HepG2 (cell line): ENCODE results near the gene GBE1. TPM values are rescaled to one million over a fixed set of nuclear protein-coding genes. Genes with fewer than 3 reads are reported as not detected.

ENCODE experiments used
- ARID4A ChIP-seq: sonication (generic); formaldehyde crosslinking; IDR thresholded peaks from 2 replicates; pipeline ENCODE4 v1.5.0; 2020; ENCODE audit warnings: mild to moderate bottlenecking, missing genetic modification reagents, borderline replicate concordance
- MIXL1 ChIP-seq: IDR thresholded peaks from 2 replicates; pipeline ENCODE4 v1.6.1; 2016
- MTF1 ChIP-seq: sonication (generic); formaldehyde crosslinking; IDR thresholded peaks from 2 replicates; pipeline ENCODE4 v1.5.0; 2020; ENCODE audit warnings: missing genetic modification reagents
- NFAT5 ChIP-seq: sonication (generic); formaldehyde crosslinking; IDR thresholded peaks from 2 replicates; pipeline ENCODE4 v1.4.0; 2020; ENCODE audit warnings: missing genetic modification reagents
- NFYB ChIP-seq: sonication (generic); formaldehyde crosslinking; IDR thresholded peaks from 2 replicates; pipeline ENCODE4 v1.4.0; 2020; ENCODE audit warnings: missing genetic modification reagents
- TOPORS ChIP-seq: sonication (generic); formaldehyde crosslinking; IDR thresholded peaks from 2 replicates; pipeline ENCODE4 v1.8.0; 2023; ENCODE audit warnings: mild to moderate bottlenecking, missing genetic modification reagents
- ZBTB34 ChIP-seq: sonication (generic); formaldehyde crosslinking; IDR thresholded peaks from 2 replicates; pipeline ENCODE4 v1.8.0; 2022; ENCODE audit warnings: mild to moderate bottlenecking, missing genetic modification reagents
- ZFP91 ChIP-seq: sonication (generic); formaldehyde crosslinking; IDR thresholded peaks from 2 replicates; pipeline ENCODE4 v1.9.0; 2022; ENCODE audit warnings: missing genetic modification reagents, mild to moderate bottlenecking, borderline replicate concordance
- ZNF547 ChIP-seq: sonication (generic); formaldehyde crosslinking; IDR thresholded peaks from 2 replicates; pipeline ENCODE4 v1.5.1; 2020; ENCODE audit warnings: mild to moderate bottlenecking, missing genetic modification reagents
- ZNF644 ChIP-seq: IDR thresholded peaks from 2 replicates; pipeline ENCODE4 v1.6.1; 2016; ENCODE audit warnings: low read depth
- ZNF672 ChIP-seq: sonication (generic); formaldehyde crosslinking; IDR thresholded peaks from 2 replicates; pipeline ENCODE4 v1.8.1; 2022; ENCODE audit warnings: missing genetic modification reagents
- ZNF713 ChIP-seq: sonication (generic); formaldehyde crosslinking; IDR thresholded peaks from 2 replicates; pipeline ENCODE4 v1.4.0; 2020; ENCODE audit warnings: mild to moderate bottlenecking, missing genetic modification reagents
- ZNF772 ChIP-seq: sonication (generic); formaldehyde crosslinking; IDR thresholded peaks from 2 replicates; pipeline ENCODE4 v1.5.0; 2020; ENCODE audit warnings: mild to moderate bottlenecking, missing genetic modification reagents
- ZSCAN31 ChIP-seq: sonication (generic); formaldehyde crosslinking; IDR thresholded peaks from 2 replicates; pipeline ENCODE4 v1.5.0; 2020; ENCODE audit warnings: low read depth, mild to moderate bottlenecking, missing genetic modification reagents
- polyA plus RNA-seq, 8 experiments: library from polyadenylated mRNA; depleted of rRNA in 3 of 8; stranded (reverse) in 7 of 8; unstranded in 1 of 8; fragments of >200 nt; fragmentation: Illumina TruSeq in 4 of 8; extraction: Trizol in 4 of 8; gene quantifications; 2 replicates each; pipeline versions ENCODE4 v1.2.1 to v1.2.3, GENCODE V29; 2011 to 2016; ENCODE audit warnings: low read depth in 4 of 8, missing spikeins in 1 of 8, mixed read lengths in 1 of 8; ENCODE audit not compliant: insufficient read depth in 1 of 8
- total RNA-seq, 5 experiments: library from RNA; depleted of rRNA; stranded (reverse); fragments of >200 nt; fragmentation: Illumina TruSeq; extraction: Trizol; gene quantifications; 2 replicates each; pipeline ENCODE4 v1.2.3, GENCODE V29; 2016; ENCODE audit warnings: low read depth in 1 of 5

Gene GBE1
- total and polyA plus RNA-seq, 2 of the 13 experiments (the other 11 are each of a cell fraction or from before 2014, with no cell fraction given), result 22.9 to 36.1 TPM

- TF ChIP-seq ZFP91 (CRISPR knock-in tag) (peak; percentile 95), TOPORS (no peak), NFYB (CRISPR knock-in tag) (peak; percentile 40), ZNF772 (CRISPR knock-in tag) (peak; percentile 74; the same call in 1 of the 2 replicates), ZNF672 (CRISPR knock-in tag) (peak; percentile 20; the same call in 1 of the 2 replicates), ZNF644 (CRISPR knock-in tag) (peak; percentile 6; the same call in 1 of the 2 replicates), ZSCAN31 (peak; percentile 74), ZNF547 (peak; percentile 89; the same call in 1 of the 2 replicates), ZNF713 (CRISPR knock-in tag) (no peak), MTF1 (CRISPR knock-in tag) (no peak), MIXL1 (CRISPR knock-in tag) (no peak), NFAT5 (CRISPR knock-in tag) (peak; percentile 83), ZBTB34 (CRISPR knock-in tag) (no peak), ARID4A (CRISPR knock-in tag) (peak; percentile 93)
Observed at GRCh38 chr3:81760924-81761903, at the start of gene GBE1 (continued).
